Transverse colon (tissue), 4 donors: ENCODE results near the gene PPM1A. TPM values are rescaled to one million over a fixed set of nuclear protein-coding genes. Genes with fewer than 3 reads are reported as not detected.

Source experiments
- DNase-seq: peaks from one replicate; pipeline ENCODE4 v3.0.0-alpha.2; 2019
- H3K27ac ChIP-seq, 4 donors: fragments of 200-600 bp; sonication (generic); 2 replicates each; pipeline ENCODE4 v1.5.1; 2016 to 2018; ENCODE audit warnings: inconsistent platforms in 4 of 4
- H3K27me3 ChIP-seq: fragments of 200-600 bp; sonication (generic); 2 replicates; pipeline ENCODE4 v1.5.1; 2017; ENCODE audit warnings: inconsistent platforms
- H3K36me3 ChIP-seq, 4 donors: fragments of 200-600 bp; sonication (generic); 2 replicates each; pipeline ENCODE4 v1.5.1; 2017 to 2019; ENCODE audit warnings: inconsistent platforms in 4 of 4
- H3K4me1 ChIP-seq, 4 donors: fragments of 200-600 bp; sonication (generic); 2 replicates each; pipeline ENCODE4 v1.5.1; 2017 to 2020; ENCODE audit warnings: inconsistent platforms in 4 of 4
- H3K4me3 ChIP-seq, 4 donors: fragments of 200-600 bp; sonication (generic); 1 replicate in 1 of 4; 2 replicates in 3 of 4; pipeline versions ENCODE4 v1.5.1 to v1.6.1; 2017 to 2019; ENCODE audit warnings: inconsistent platforms in 4 of 4
- H3K9me3 ChIP-seq, 2 donors: fragments of 200-600 bp; sonication (generic); 2 replicates each; pipeline ENCODE4 v1.5.1; 2017 to 2019; ENCODE audit warnings: inconsistent platforms in 2 of 2
- CTCF ChIP-seq, 5 experiments: fragments of 200-600 bp in 3 of 5; fragments of 450-650 bp in 2 of 5; sonication (generic) in 3 of 5; IDR thresholded peaks; 1 replicate in 2 of 5; 2 replicates in 3 of 5; pipeline ENCODE4 v1.5.1; 2016 to 2017; ENCODE audit warnings: antibody characterized with exemption in 5 of 5, inconsistent platforms in 3 of 5, mild to moderate bottlenecking in 2 of 5, moderate library complexity in 1 of 5
- EP300 ChIP-seq: sonication (generic); formaldehyde crosslinking; IDR thresholded peaks from one replicate; pipeline ENCODE4 v1.6.1; 2017; ENCODE audit warnings: antibody characterized with exemption, low read depth
- POLR2A ChIP-seq: fragments of 450-650 bp; IDR thresholded peaks from one replicate; pipeline ENCODE4 v1.6.1; 2016; ENCODE audit warnings: antibody characterized with exemption, mild to moderate bottlenecking, moderate library complexity
- POLR2AphosphoS5 ChIP-seq, 3 donors: sonication (generic); formaldehyde crosslinking; IDR thresholded peaks; one replicate each; pipeline ENCODE4 v1.6.1; 2016; ENCODE audit warnings: antibody characterized with exemption in 3 of 3
- WGBS, 2 donors: methylation state at CpG; one replicate each; pipeline ENCODE4 v1.1.5; 2018; ENCODE audit warnings: low coverage in 1 of 2; 5-methylcytosine and 5-hydroxymethylcytosine counted together
- in situ Hi-C, 4 donors: fragments of 200-750 bp; cut with MboI; loops; one replicate each; pipeline versions ENCODE4 v1.15.0 to v1.15.1; 2017; ENCODE audit warnings: low sequenced_read_pairs in 3 of 4, low pct_ligation_motif_present in 1 of 4, low pct_unique_long_range_greater_than_20kb in 1 of 4
- intact Hi-C: fragments of 100-400 bp; cut with DNase I; formaldehyde crosslinking; loops from one replicate; pipeline ENCODE4 v1.15.1; 2023; ENCODE audit warnings: low total_unique reads
- total RNA-seq, 4 donors: library from RNA; depleted of rRNA; stranded (reverse); fragments of >200 nt; gene quantifications; one replicate each; pipeline ENCODE4 v1.1.0, GENCODE V29; 2016

PPM1A gene
- total RNA-seq, 4 donors from 2014 or later, result 64.0 to 146 (median 93.2) TPM

- no peaks in the 10 kb centered on the region for H3K9me3 ChIP-seq
- in situ Hi-C loops (no loop called here), intact Hi-C loops (no loop called here)
- H3K27me3 ChIP-seq, result no peaks in the 10 kb centered on the region
- no peak for DNase-seq
- H3K27ac ChIP-seq, result no peak overlapping the region
- TF ChIP-seq CTCF (IDR thresholded peaks at IDR 0.05) (no peak), EP300 (no peak), POLR2A (no peak), POLR2AphosphoS5 (IDR thresholded peaks at IDR 0.05) (no peak)
- no peaks in the 10 kb centered on the region for H3K36me3 ChIP-seq
- peaks cover 0 to 12% (median 4%) of the 10 kb centered on the region in 4 donors for H3K4me1 ChIP-seq
- 79 to 83% methylated on average over 6 of the region's 6 CpGs for whole genome bisulfite sequencing, 2 donors
- no peak overlapping the region for H3K4me3 ChIP-seq
These were observed 43.9 kb upstream of the PPM1A start for GRCh38 chr14:60204843-60205774.

- DNase-seq, result no peak
- Histone ChIP-seq H3K27ac (no peak overlapping the region), H3K4me1 (peaks cover 0 to 12% (median 4%) of the 10 kb centered on the region in 4 donors), H3K27me3 (no peaks in the 10 kb centered on the region), H3K4me3 (no peak overlapping the region), H3K9me3 (no peaks in the 10 kb centered on the region), H3K36me3 (no peaks in the 10 kb centered on the region)
- intact Hi-C loops, result no loop called here
- 71 to 78% methylated on average over 2 to 7 of the region's 7 CpGs for WGBS, 2 donors
- TF ChIP-seq EP300 (no peak), POLR2A (no peak), POLR2AphosphoS5 (IDR thresholded peaks at IDR 0.05) (no peak), CTCF (IDR thresholded peaks at IDR 0.05) (no peak)
- in situ Hi-C loops, result no loop called here
These were observed 42.8 kb upstream of the PPM1A start for GRCh38 chr14:60206249-60206670.

GRCh38 chr14:60206837-60207533 lies 42.0 kb upstream of the PPM1A start:
- in situ Hi-C loops, result no loop called here
- H3K27me3 ChIP-seq, result no peaks in the 10 kb centered on the region
- no peaks in the 10 kb centered on the region for H3K36me3 ChIP-seq
- TF ChIP-seq CTCF (IDR thresholded peaks at IDR 0.05) (no peak), POLR2AphosphoS5 (IDR thresholded peaks at IDR 0.05) (no peak), EP300 (no peak), POLR2A (no peak)
- H3K27ac ChIP-seq, result no peak overlapping the region
- no peaks in the 10 kb centered on the region for H3K9me3 ChIP-seq
- peaks cover 0 to 12% (median 4%) of the 10 kb centered on the region in 4 donors for H3K4me1 ChIP-seq
- WGBS, 2 donors, result 79 to 87% methylated on average over 6 of the region's 6 CpGs
- intact Hi-C loops, result no loop called here
- DNase-seq, result no peak
- H3K4me3 ChIP-seq, result no peak overlapping the region

GRCh38 chr14:60210703-60211102 lies 38.3 kb upstream of the PPM1A start:
- Histone ChIP-seq H3K27ac (no peak overlapping the region), H3K36me3 (no peaks in the 10 kb centered on the region), H3K4me3 (no peak overlapping the region), H3K4me1 (peaks cover 3 to 22% (median 17%) of the 10 kb centered on the region in 4 donors), H3K9me3 (no peaks in the 10 kb centered on the region), H3K27me3 (no peaks in the 10 kb centered on the region)
- 83% methylated on average over 1 of the region's 1 CpG; no CpG with 5 or more reads in 1 of the 2 donors for WGBS, 2 donors
- TF ChIP-seq POLR2A (no peak), CTCF (IDR thresholded peaks at IDR 0.05) (no peak), POLR2AphosphoS5 (IDR thresholded peaks at IDR 0.05) (no peak), EP300 (no peak)
- no peak for DNase-seq
- in situ Hi-C loops, result no loop called here
- intact Hi-C loops, result no loop called here
